Left lobe of liver (tissue), 2 donors: ENCODE data around the gene BIRC5. TPM values are rescaled to one million over a fixed set of nuclear protein-coding genes. Genes with fewer than 3 reads are reported as not detected.

Experiments
- ATAC-seq: fragments of 200-7000 bp; cut with Tn5 transposase; one replicate; pipeline ENCODE4 v1.9.1; 2020; ENCODE audit warnings: mild to moderate bottlenecking, moderate library complexity
- DNase-seq: peaks from one replicate; pipeline ENCODE4 v3.0.0-alpha.2; 2020; ENCODE audit warnings: low spot score
- total RNA-seq: library from RNA; stranded (reverse); gene quantifications from one replicate; pipeline ENCODE4 v1.2.1, GENCODE V29; 2021
- donor health status: DM: no; HTN: no; CAD: no; lungs with moderate emphysema.
- donor health status: DM: no; HTN: yes; CAD: no.

Gene BIRC5
- total RNA-seq, 1 donor from 2014 or later = 0.88 TPM

- ATAC-seq = no peak
- no peak for DNase-seq
Measured at GRCh38 chr17:78183916-78184315, 30.1 kb upstream of the BIRC5 start.

DNA sequence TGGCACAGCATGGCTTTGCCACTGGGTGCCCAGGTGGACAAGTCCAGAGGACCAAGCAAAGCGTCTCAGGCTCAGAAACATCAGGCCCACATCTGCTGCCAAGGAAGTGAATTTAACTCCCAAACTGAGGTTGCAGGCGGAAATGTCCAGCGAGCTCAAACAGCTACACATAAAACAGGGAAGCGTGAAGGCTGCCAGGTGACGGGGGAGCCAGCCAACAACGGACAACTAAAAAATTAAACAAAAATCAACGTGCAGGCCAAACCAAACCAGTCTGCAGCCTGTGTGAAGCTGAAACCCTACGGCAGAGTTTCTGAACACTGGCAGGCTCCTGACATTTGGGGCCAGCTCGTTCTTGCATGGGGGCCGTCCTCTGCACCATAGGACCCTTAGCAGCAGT is 29.7 kb upstream of the BIRC5 start:
- DNase-seq (peak; percentile 75), ATAC-seq (peak; percentile 5)

DNA sequence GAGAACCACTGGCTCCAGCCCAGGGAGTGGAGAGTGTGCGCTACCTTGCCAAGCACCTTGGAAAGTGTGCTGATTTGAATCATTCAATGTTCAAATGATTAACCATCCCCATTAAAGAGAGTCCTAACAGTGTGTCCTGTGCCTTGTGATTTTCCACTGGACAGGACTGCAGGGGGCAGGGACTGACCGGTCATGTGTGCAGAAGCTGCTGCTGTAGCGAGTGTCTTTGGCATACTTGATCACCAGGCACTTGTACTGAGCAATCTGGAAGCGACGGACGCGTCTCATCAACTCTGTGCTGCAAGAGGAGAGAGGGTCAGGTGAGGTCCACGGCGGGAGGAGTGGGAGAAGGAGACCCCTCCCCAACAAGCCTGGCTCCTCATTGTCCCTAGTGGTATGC is 29.2 kb upstream of the BIRC5 start:
- peak; percentile 64 for ATAC-seq

GRCh38 chr17:78185981-78186691 is 27.9 kb upstream of the BIRC5 start:
- ATAC-seq (no peak), DNase-seq (no peak)

More for the DNA sequence above, 29.2 kb upstream of the BIRC5 start:
- peak; percentile 89 for DNase-seq

GRCh38 chr17:78186692-78187595 is 27.1 kb upstream of the BIRC5 start, which contains the start of the genes AFMID and TK1:
AFMID (plus strand) TSS chr17:78187362; CDS start chr17:78187371, 9 bp downstream.
TK1 (minus strand) TSS chr17:78187052; CDS start chr17:78186994, 58 bp downstream.
- ATAC-seq (peak; percentile 80), DNase-seq (peak; percentile 99)

- ATAC-seq = no peak
- DNase-seq = no peak
Measured at GRCh38 chr17:78196716-78197115, 17.3 kb upstream of the BIRC5 start.

GRCh38 chr17:78197147-78197832 is 16.8 kb upstream of the BIRC5 start:
- ATAC-seq = peak; percentile 58
- DNase-seq = peak; percentile 73

GRCh38 chr17:78200451-78200850 is 13.6 kb upstream of the BIRC5 start:
- ATAC-seq (peak; percentile 51), DNase-seq (no peak)

- no peak for ATAC-seq
- no peak for DNase-seq
Measured at GRCh38 chr17:78202666-78203065, 11.4 kb upstream of the BIRC5 start.

DNA sequence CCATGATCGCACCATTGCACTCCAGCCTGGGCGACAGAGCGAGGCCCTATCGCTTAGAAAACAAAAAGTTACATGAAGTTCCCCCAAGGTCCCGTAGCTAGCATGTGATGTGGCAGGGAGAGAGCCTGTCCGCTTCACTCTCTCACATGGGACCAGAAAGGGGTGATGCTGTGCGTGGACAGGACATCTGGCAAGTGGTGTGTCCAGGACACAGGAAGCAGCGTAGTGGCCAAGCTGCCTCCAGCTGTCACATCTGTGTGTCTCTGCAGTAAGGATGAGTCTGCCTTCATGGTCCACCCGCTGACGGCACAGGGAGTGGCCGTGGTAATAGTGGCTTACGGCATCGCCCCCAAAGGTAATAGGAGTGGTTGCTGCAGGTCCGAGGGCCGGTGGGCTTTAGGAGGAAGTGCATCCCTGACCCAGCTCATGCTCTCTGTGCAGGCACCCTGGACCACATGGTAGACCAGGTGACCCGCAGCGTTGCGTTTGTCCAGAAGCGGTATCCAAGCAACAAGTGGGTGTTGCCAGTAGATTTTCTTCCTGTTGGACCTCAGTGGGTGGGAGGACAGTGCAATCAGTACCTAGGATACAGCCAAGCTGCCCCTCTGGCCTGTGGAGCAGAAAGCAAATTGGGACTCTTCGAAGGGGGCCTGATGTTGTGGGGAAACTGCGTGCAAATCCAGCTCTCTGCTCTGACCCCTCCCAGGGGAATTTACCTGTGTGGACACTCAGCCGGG is 9.5 kb upstream of the BIRC5 start:
- ATAC-seq = peak; percentile 7

GRCh38 chr17:78205124-78205775 is 8.8 kb upstream of the BIRC5 start:
- no peak for DNase-seq

More for the DNA sequence above, 9.5 kb upstream of the BIRC5 start:
- DNase-seq = no peak

GRCh38 chr17:78206298-78206697 is 7.8 kb upstream of the BIRC5 start:
- no peak for ATAC-seq

More at GRCh38 chr17:78205124-78205775, 8.8 kb upstream of the BIRC5 start:
- ATAC-seq = peak; percentile 12

DNA sequence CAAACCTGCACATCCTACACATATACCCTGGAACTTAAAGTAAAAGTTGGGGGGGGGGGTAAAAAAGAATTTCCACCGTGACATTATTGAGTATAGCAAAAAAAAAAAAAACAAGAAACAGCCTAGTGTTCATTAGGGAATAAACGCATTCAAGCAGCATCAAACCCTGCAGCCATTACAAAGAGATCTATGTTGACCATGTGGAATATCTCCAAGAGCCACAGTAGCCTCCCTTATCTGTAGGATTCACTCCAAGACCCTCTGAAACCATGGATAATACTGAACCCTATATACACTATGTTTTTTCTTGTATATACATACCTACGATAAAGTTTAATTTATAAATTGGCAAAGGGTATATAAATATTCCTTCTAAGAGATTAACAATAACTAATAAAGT is 5.6 kb upstream of the BIRC5 start:
- DNase-seq (no peak), ATAC-seq (no peak)

More at GRCh38 chr17:78206298-78206697, 7.8 kb upstream of the BIRC5 start:
- DNase-seq = no peak

- ATAC-seq = no peak
- no peak for DNase-seq
Measured at GRCh38 chr17:78210111-78210510, 3.9 kb upstream of the BIRC5 start.

GRCh38 chr17:78211032-78211431 is 3.0 kb upstream of the BIRC5 start:
- DNase-seq (no peak), ATAC-seq (no peak)

GRCh38 chr17:78214706-78215061 is 631 bp downstream of the BIRC5 start:
- ATAC-seq (no peak), DNase-seq (no peak)

DNA sequence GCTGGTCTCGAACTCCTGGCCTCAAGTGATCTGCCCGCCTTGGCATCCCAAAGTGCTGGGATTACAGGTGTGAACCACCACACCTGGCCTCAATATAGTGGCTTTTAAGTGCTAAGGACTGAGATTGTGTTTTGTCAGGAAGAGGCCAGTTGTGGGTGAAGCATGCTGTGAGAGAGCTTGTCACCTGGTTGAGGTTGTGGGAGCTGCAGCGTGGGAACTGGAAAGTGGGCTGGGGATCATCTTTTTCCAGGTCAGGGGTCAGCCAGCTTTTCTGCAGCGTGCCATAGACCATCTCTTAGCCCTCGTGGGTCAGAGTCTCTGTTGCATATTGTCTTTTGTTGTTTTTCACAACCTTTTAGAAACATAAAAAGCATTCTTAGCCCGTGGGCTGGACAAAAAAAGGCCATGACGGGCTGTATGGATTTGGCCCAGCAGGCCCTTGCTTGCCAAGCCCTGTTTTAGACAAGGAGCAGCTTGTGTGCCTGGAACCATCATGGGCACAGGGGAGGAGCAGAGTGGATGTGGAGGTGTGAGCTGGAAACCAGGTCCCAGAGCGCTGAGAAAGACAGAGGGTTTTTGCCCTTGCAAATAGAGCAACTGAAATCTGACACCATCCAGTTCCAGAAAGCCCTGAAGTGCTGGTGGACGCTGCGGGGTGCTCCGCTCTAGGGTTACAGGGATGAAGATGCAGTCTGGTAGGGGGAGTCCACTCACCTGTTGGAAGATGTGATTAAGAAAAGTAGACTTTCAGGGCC is 5.5 kb downstream of the BIRC5 start:
- DNase-seq (no peak), ATAC-seq (no peak)

DNA sequence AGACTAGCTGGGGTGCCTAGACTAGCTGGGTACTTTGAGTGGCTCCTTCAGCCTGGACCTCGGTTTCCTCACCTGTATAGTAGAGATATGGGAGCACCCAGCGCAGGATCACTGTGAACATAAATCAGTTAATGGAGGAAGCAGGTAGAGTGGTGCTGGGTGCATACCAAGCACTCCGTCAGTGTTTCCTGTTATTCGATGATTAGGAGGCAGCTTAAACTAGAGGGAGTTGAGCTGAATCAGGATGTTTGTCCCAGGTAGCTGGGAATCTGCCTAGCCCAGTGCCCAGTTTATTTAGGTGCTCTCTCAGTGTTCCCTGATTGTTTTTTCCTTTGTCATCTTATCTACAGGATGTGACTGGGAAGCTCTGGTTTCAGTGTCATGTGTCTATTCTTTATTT is 9.0 kb downstream of the BIRC5 start:
- ATAC-seq (peak; percentile 18), DNase-seq (no peak)

DNA sequence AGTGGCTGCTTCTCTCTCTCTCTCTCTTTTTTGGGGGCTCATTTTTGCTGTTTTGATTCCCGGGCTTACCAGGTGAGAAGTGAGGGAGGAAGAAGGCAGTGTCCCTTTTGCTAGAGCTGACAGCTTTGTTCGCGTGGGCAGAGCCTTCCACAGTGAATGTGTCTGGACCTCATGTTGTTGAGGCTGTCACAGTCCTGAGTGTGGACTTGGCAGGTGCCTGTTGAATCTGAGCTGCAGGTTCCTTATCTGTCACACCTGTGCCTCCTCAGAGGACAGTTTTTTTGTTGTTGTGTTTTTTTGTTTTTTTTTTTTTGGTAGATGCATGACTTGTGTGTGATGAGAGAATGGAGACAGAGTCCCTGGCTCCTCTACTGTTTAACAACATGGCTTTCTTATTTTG is 9.7 kb downstream of the BIRC5 start:
- DNase-seq (no peak), ATAC-seq (no peak)
